ENCODE measurements around the gene DNAJB6.

GRCh38 chr7:157429001-157429679 lies 92.3 kb downstream of the DNAJB6 start:
- TF ChIP-seq, protein P1, sequence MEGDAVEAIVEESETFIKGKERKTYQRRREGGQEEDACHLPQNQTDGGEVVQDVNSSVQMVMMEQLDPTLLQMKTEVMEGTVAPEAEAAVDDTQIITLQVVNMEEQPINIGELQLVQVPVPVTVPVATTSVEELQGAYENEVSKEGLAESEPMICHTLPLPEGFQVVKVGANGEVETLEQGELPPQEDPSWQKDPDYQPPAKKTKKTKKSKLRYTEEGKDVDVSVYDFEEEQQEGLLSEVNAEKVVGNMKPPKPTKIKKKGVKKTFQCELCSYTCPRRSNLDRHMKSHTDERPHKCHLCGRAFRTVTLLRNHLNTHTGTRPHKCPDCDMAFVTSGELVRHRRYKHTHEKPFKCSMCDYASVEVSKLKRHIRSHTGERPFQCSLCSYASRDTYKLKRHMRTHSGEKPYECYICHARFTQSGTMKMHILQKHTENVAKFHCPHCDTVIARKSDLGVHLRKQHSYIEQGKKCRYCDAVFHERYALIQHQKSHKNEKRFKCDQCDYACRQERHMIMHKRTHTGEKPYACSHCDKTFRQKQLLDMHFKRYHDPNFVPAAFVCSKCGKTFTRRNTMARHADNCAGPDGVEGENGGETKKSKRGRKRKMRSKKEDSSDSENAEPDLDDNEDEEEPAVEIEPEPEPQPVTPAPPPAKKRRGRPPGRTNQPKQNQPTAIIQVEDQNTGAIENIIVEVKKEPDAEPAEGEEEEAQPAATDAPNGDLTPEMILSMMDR (IDR thresholded peaks at IDR 0.05) = no peak
- TF ChIP-seq POLR2A (IDR thresholded peaks at IDR 0.05) (no peak), POLR2AphosphoS5 (IDR thresholded peaks at IDR 0.05) (no peak)
